B cell (primary cell): ENCODE data around the gene NPPA. TPM values are rescaled to one million over a fixed set of nuclear protein-coding genes. Genes with fewer than 3 reads are reported as not detected.
"Not testable (repeated sequence)": the region's sequence is repeated elsewhere in the genome, so short reads cannot be mapped to it uniquely, and the experiment has no call there.

ENCODE experiments used
- ATAC-seq: fragments of 200-7000 bp; cut with Tn5 transposase; one replicate; pipeline ENCODE4 v1.10.0; 2021; ENCODE audit warnings: low read depth, mild to moderate bottlenecking, moderate number of reproducible peaks, moderate library complexity
- CTCF ChIA-PET: fragments of 350-600 bp; sonication (Branson Sonifier 250); formaldehyde crosslinking; loops from one replicate; lab custom pipeline; 2021; ENCODE audit warnings: antibody characterized with exemption, inconsistent platforms; lab: Charles Lee
- POLR2A ChIA-PET: fragments of 350-600 bp; sonication (Branson Sonifier 250); formaldehyde crosslinking; loops from one replicate; lab custom pipeline; 2021; ENCODE audit warnings: antibody characterized with exemption; lab: Charles Lee
- DNase-seq: peaks from one replicate; pipeline ENCODE4 v3.0.0; 2013
- H2AFZ ChIP-seq: 2 replicates; pipeline ENCODE4 v1.6.1; 2012; ENCODE audit warnings: mild to moderate bottlenecking, low read depth, low read length; ENCODE audit not compliant: insufficient read depth, poor library complexity, severe bottlenecking
- H3K27ac ChIP-seq, 2 donors: 1 replicate in 1 of 2; 2 replicates in 1 of 2; pipeline ENCODE4 v1.5.1; 2012 to 2013; ENCODE audit warnings: low read length in 2 of 2, mild to moderate bottlenecking in 2 of 2, moderate library complexity in 1 of 2
- H3K27me3 ChIP-seq, 4 experiments: fragments of 200-600 bp in 1 of 4; sonication (generic) in 1 of 4; replicated peaks in 1 of 4; 1 replicate in 2 of 4; 2 replicates in 2 of 4; pipeline versions ENCODE4 v1.6.1 to v1.7.0; 2013 to 2016; ENCODE audit warnings: low read length in 3 of 4, mild to moderate bottlenecking in 2 of 4, mixed read lengths in 1 of 4, moderate library complexity in 1 of 4; ENCODE audit not compliant: insufficient read depth in 4 of 4, control insufficient read depth in 3 of 4; ENCODE audit errors: control extremely low read depth in 1 of 4
- H3K36me3 ChIP-seq, 2 experiments: replicated peaks in 1 of 2; 1 replicate in 1 of 2; 2 replicates in 1 of 2; pipeline versions ENCODE4 v1.6.1 to v1.7.1; 2013; ENCODE audit warnings: low read length in 1 of 2; ENCODE audit not compliant: insufficient read depth in 2 of 2, control insufficient read depth in 1 of 2; ENCODE audit errors: control extremely low read depth in 1 of 2, extremely low read depth in 1 of 2
- H3K4me1 ChIP-seq, 2 donors: fragments of 200-600 bp in 1 of 2; sonication (generic) in 1 of 2; 1 replicate in 1 of 2; 2 replicates in 1 of 2; pipeline versions ENCODE4 v1.5.1 to v1.6.1; 2013 to 2017; ENCODE audit warnings: low read length in 2 of 2; ENCODE audit not compliant: control insufficient read depth in 2 of 2, insufficient read depth in 2 of 2
- H3K4me2 ChIP-seq: replicated peaks from 2 replicates; pipeline ENCODE3; 2012; ENCODE audit warnings: mild to moderate bottlenecking, low read depth, low read length; ENCODE audit not compliant: poor library complexity, severe bottlenecking
- H3K4me3 ChIP-seq, 5 experiments: fragments of 200-600 bp in 1 of 5; sonication (generic) in 1 of 5; 1 replicate in 3 of 5; 2 replicates in 2 of 5; pipeline versions ENCODE4 v1.5.1 to v1.7.0; 2011 to 2016; ENCODE audit warnings: low read length in 4 of 5, mild to moderate bottlenecking in 4 of 5, low read depth in 2 of 5, control low read depth in 1 of 5, moderate library complexity in 1 of 5; ENCODE audit not compliant: insufficient read depth in 1 of 5; ENCODE audit errors: control extremely low read depth in 1 of 5, extremely low read depth in 1 of 5
- H3K79me2 ChIP-seq: fragments of 200-600 bp; sonication (generic); one replicate; pipeline ENCODE4 v1.6.0; 2016; ENCODE audit warnings: low read length; ENCODE audit not compliant: control insufficient read depth, insufficient read depth
- H3K9ac ChIP-seq: fragments of 200-600 bp; sonication (generic); 2 replicates; pipeline ENCODE4 v1.6.1; 2017; ENCODE audit warnings: mild to moderate bottlenecking, low read length, moderate library complexity
- H3K9me3 ChIP-seq, 3 donors: one replicate each; pipeline versions ENCODE4 v1.6.1 to v1.7.1; 2013; ENCODE audit warnings: low read length in 2 of 3; ENCODE audit not compliant: control insufficient read depth in 2 of 3, insufficient read depth in 1 of 3; ENCODE audit errors: control extremely low read depth in 1 of 3
- H4K20me1 ChIP-seq: 2 replicates; pipeline ENCODE4 v1.6.0; 2012; ENCODE audit warnings: mild to moderate bottlenecking, low read length; ENCODE audit not compliant: insufficient read depth, control insufficient read depth, poor library complexity, severe bottlenecking
- H3K27ac Mint-ChIP-seq: one replicate; pipeline ENCODE4 v1.8.0; 2021; ENCODE audit warnings: mixed read lengths
- H3K27me3 Mint-ChIP-seq: one replicate; pipeline ENCODE4 v1.8.0; 2021; ENCODE audit warnings: mixed read lengths
- H3K4me1 Mint-ChIP-seq: one replicate; pipeline ENCODE4 v1.8.0; 2021; ENCODE audit warnings: mixed read lengths
- H3K4me3 Mint-ChIP-seq: one replicate; pipeline ENCODE4 v1.8.0; 2021; ENCODE audit warnings: mixed read lengths
- H3K9me3 Mint-ChIP-seq: one replicate; pipeline ENCODE4 v1.8.0; 2022; ENCODE audit warnings: mixed read lengths; ENCODE audit not compliant: insufficient read depth
- EZH2 ChIP-seq: IDR thresholded peaks from 2 replicates; pipeline ENCODE4 v1.6.1; 2012; ENCODE audit warnings: borderline replicate concordance, low read depth, mild to moderate bottlenecking, moderate library complexity, low read length; ENCODE audit not compliant: insufficient read depth, poor library complexity, severe bottlenecking
- WGBS: methylation state at CpG from one replicate; pipeline ENCODE4 v1.1.5; 2013; ENCODE audit warnings: missing lambda C conversion rate; ENCODE audit not compliant: insufficient coverage; 5-methylcytosine and 5-hydroxymethylcytosine counted together
- intact Hi-C: fragments of 100-400 bp; cut with micrococcal nuclease; formaldehyde crosslinking; loops from one replicate; pipeline ENCODE4 v1.10.0; 2022
- polyA minus RNA-seq: library from RNA; depleted of rRNA, polyadenylated mRNA; stranded (reverse); fragments of >200 nt; gene quantifications from 2 replicates; pipeline ENCODE4 v1.2.3, GENCODE V29; 2012
- polyA plus RNA-seq: library from polyadenylated mRNA; depleted of rRNA; stranded (reverse); fragments of >200 nt; gene quantifications from 2 replicates; pipeline ENCODE4 v1.2.3, GENCODE V29; 2012
- total RNA-seq, 2 donors: library from RNA; stranded (reverse); fragments of 120-200 nt in 1 of 2; gene quantifications; 1 replicate in 1 of 2; 2 replicates in 1 of 2; pipeline versions ENCODE4 v1.2.3 to v1.2.4, GENCODE V29; 2013 to 2022
- TF ChIP-seq, protein P1 (sequence below): fragments of 200-600 bp; IDR thresholded peaks from one replicate; pipeline ENCODE4 v1.8.0; 2022; ENCODE audit warnings: antibody characterized with exemption, mild to moderate bottlenecking

NPPA gene
- total RNA-seq = not detected in 2 replicates
- not detected for total RNA-seq (2013)
- not detected in 2 replicates for polyA plus RNA-seq
- polyA minus RNA-seq = not detected in 2 replicates

DNA sequence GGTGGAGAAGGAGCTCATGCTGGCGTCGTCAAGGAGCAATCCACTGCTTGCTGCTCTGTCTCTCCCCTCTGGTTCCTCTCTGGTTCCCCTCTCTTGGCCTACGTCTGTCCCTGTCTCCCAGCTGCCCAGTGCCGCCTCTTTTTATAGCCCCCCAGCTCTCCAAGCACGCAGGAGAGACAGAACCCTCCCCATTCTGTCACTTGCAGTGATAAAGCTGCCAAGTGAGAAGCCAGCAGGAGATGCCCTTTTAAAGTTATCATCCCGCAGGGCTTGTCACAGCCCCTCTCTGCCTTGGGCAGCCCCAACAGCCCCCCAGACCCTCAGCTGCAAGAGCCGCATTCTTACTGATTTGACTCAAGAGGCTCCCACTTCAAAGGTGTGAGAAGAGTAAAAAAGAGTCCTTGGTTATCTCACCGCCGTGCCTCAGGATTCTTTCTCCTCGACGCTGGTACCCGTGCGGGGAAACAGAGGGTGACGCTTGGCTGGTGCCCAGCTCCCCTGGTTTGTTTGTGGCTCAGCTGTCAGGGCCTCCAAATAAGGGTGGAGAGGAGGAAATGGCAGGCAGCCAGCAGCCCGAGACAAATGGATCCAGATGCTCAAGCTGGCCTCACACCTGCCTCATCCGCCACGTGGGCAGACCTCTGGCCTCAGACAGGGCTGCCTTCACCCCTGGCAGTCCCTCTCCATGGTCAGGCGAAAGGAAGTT, at the start of gene NPPA:
Gene NPPA, minus strand, starts transcription at position 117 of the 706 bp plus-strand sequence. Its CDS starts 99 bp downstream, at position 18.
- intact Hi-C loops = no loop called here
- POLR2A ChIA-PET = interaction anchor here (1.3 kb wide), 1 partner anchor 34 kb away, joined by 3 read pairs; no protein-coding TSS in a partner anchor
- peaks cover 4% of the 10 kb centered on the region for H3K4me1 Mint-ChIP-seq

DNA sequence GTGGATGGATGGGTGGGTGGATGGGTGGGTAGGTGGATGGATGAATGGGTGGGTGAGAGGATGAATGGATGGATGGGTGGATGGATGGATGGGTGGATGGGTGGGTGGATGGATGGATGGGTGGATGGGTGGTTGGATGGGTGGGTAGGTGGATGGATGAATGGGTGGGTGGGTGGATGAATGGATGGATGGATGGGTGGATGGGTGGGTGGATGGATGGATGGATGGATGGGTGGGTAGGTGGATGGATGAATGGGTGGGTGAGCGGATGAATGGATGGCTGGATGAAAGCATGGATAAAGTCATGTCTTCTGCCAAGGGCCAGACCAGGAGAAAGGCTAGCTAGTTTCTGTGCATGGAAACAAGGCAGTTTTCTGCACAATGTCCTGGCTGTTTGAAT, 46.9 kb upstream of the NPPA start:
- CTCF ChIA-PET = interaction anchor here (0.8 to 4.2 kb wide), 3 partner anchors 55 to 857 kb away, joined by 3 to 36 read pairs (median 10); no protein-coding TSS in a partner anchor
- peaks cover 0 to 20% (median 8%) of the 10 kb centered on the region in 4 experiments for H3K27me3 ChIP-seq
- H3K27me3 Mint-ChIP-seq = peaks cover 19% of the 10 kb centered on the region

More for the DNA sequence above, at the start of gene NPPA:
- Histone ChIP-seq H3K79me2 (no peaks in the 10 kb centered on the region), H2AFZ (no peak within 1 kb of the TSS), H4K20me1 (no peaks in the 10 kb centered on the region), H3K27me3 (no peaks in the 10 kb centered on the region), H3K27ac (no peak within 1 kb of the TSS), H3K9ac (no peak within 1 kb of the TSS), H3K9me3 (no peaks in the 10 kb centered on the region), H3K4me2 (no peak within 1 kb of the TSS), H3K4me3 (no peak within 1 kb of the TSS), H3K36me3 (peaks cover 3 to 29% of the 10 kb centered on the region in 2 experiments), H3K4me1 (peaks cover 0 to 2% of the 10 kb centered on the region in 2 donors)
- Mint-ChIP-seq H3K27ac (no peak within 1 kb of the TSS), H3K27me3 (no peaks in the 10 kb centered on the region), H3K4me3 (no peak within 1 kb of the TSS), H3K9me3 (no peaks in the 10 kb centered on the region)
- no peak for TF ChIP-seq EZH2
- TF ChIP-seq, protein P1, sequence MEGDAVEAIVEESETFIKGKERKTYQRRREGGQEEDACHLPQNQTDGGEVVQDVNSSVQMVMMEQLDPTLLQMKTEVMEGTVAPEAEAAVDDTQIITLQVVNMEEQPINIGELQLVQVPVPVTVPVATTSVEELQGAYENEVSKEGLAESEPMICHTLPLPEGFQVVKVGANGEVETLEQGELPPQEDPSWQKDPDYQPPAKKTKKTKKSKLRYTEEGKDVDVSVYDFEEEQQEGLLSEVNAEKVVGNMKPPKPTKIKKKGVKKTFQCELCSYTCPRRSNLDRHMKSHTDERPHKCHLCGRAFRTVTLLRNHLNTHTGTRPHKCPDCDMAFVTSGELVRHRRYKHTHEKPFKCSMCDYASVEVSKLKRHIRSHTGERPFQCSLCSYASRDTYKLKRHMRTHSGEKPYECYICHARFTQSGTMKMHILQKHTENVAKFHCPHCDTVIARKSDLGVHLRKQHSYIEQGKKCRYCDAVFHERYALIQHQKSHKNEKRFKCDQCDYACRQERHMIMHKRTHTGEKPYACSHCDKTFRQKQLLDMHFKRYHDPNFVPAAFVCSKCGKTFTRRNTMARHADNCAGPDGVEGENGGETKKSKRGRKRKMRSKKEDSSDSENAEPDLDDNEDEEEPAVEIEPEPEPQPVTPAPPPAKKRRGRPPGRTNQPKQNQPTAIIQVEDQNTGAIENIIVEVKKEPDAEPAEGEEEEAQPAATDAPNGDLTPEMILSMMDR = no peak
- DNase-seq (no peak), ATAC-seq (no peak)
- 63% methylated on average over 16 of the region's 18 CpGs for WGBS
- CTCF ChIA-PET = interaction anchor here (0.6 to 2.5 kb wide), 6 partner anchors 8 to 808 kb away, joined by 3 to 11 read pairs (median 4); no protein-coding TSS in a partner anchor

More for the DNA sequence above, 46.9 kb upstream of the NPPA start:
- ATAC-seq, H2AFZ ChIP-seq, H3K4me2 ChIP-seq, H3K4me1 ChIP-seq, H3K9me3 ChIP-seq, H3K4me1 Mint-ChIP-seq, H3K36me3 ChIP-seq, H3K9me3 Mint-ChIP-seq, DNase-seq, H3K4me3 ChIP-seq, H3K4me3 Mint-ChIP-seq, H4K20me1 ChIP-seq, H3K27ac Mint-ChIP-seq, H3K27ac ChIP-seq, H3K79me2 ChIP-seq, H3K9ac ChIP-seq: not testable (repeated sequence)
- POLR2A ChIA-PET = interaction anchor here (0.5 kb wide), 1 partner anchor 798 kb away, joined by 7 read pairs; no protein-coding TSS in a partner anchor
- intact Hi-C loops = loop anchor here (1.0 to 5.0 kb wide), 3 partner anchors 56 to 857 kb away; partner anchors contain the start of genes FBXO2 and FBXO44
- 83% methylated on average over 1 of the region's 1 CpG for WGBS
